ENCODE results near the gene IGDCC3. TPM values are rescaled to one million over a fixed set of nuclear protein-coding genes. Genes with fewer than 3 reads are reported as not detected.

IGDCC3 gene
- total and polyA plus RNA-seq, 10 of the 15 experiments (the other 5 are each of a cell fraction or from before 2014, with no cell fraction given), result 0.10 to 0.20 (median 0.15) TPM; not detected in 7

DNA sequence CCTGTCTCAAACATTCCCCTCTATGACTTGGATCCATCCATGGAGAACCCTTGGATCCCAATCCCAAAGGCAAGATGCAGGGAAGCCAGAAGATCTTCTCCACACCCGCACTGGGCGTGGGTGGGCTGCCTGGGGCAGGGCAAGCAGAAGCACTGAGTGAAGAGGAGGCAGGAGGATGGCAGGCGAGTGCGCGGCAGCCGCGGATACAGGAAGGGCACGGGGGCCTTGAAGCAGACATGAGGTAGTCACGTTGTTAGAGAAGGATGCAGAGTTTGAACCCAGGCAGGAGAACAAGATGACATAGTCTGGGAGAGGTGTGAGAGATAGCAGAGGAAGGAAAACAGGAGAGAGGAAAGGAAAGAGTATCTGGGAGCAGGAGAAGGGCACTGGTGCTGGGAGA, 5.1 kb upstream of the IGDCC3 start:
- BruUV-seq (replicated peaks), result no TSS peak
- Histone ChIP-seq H4K20me1 (ENCODE audit: control insufficient read depth, insufficient read depth) (no peaks in the 10 kb centered on the region), H3K36me3 (ENCODE audit: control insufficient read depth in 2 of 2, insufficient read depth in 2 of 2, low read length in 1 of 2) (no peaks in the 10 kb centered on the region), H3K4me2 (ENCODE audit: control insufficient read depth, insufficient read depth) (no peak overlapping the region), H3K4me1 (ENCODE audit: control insufficient read depth, insufficient read depth, low read length) (peaks cover 7% of the 10 kb centered on the region), H3K27ac (ENCODE audit: control insufficient read depth, insufficient read depth) (no peak overlapping the region), H3K79me2 (ENCODE audit: control insufficient read depth, insufficient read depth, low read length) (no peaks in the 10 kb centered on the region), H2AFZ (ENCODE audit: control insufficient read depth, low read depth, low read length) (no peak overlapping the region), H3K9ac (ENCODE audit: control insufficient read depth, insufficient read depth, low read length) (no peak overlapping the region), H3K4me3 (no peak overlapping the region), H3K27me3 (replicated peaks in 1 of 2; ENCODE audit: control insufficient read depth in 2 of 2, insufficient read depth in 2 of 2, low read length in 1 of 2) (peaks cover 0 to 13% of the 10 kb centered on the region in 2 experiments), H3K9me3 (replicated peaks; ENCODE audit: control insufficient read depth, insufficient read depth, low read length) (no peaks in the 10 kb centered on the region)
- ChIA-PET RAD21 (ENCODE audit: unreplicated experiment) (interaction anchor here (0.9 to 4.3 kb wide), 2 partner anchors 63 to 118 kb away, joined by 3 to 35 read pairs; no protein-coding TSS in a partner anchor), POLR2A (interaction anchor here (0.7 kb wide), 1 partner anchor 256 kb away, joined by 3 read pairs; no protein-coding TSS in a partner anchor), CTCF (interaction anchor here (0.6 to 2.4 kb wide), 6 partner anchors 9 to 98 kb away, joined by 3 to 22 read pairs (median 4); no protein-coding TSS in a partner anchor), SMC1A (ENCODE audit: uncharacterized antibody, unreplicated experiment) (interaction anchor here (1.1 kb wide), 3 partner anchors 16 to 66 kb away, joined by 3 to 7 read pairs (median 3); no protein-coding TSS in a partner anchor)
- WGBS (ENCODE audit: insufficient coverage, insufficient replicate concordance, low lambda C conversion rate, missing lambda C conversion rate), result 44% methylated on average over 9 of the region's 9 CpGs
- DNase-seq (ENCODE audit: low read depth, low spot score) (no peak), ATAC-seq (no peak), FAIRE-seq (no peak)
- in situ Hi-C loops (cut with MboI) (loop anchor here (5.0 kb wide), 1 partner anchor 66 kb away; no protein-coding TSS in a partner anchor), intact Hi-C loops (cut with micrococcal nuclease; ENCODE audit: unreplicated experiment) (no loop called here)
- TF ChIP-seq CBFB (IDR thresholded peaks at IDR 0.05; ENCODE audit: low read depth), result no peak
- no peak for TF ChIP-seq POLR2AphosphoS5 (IDR thresholded peaks at IDR 0.05; ENCODE audit: low read length)
- no peak for TF ChIP-seq TAF1 (IDR thresholded peaks at IDR 0.05; ENCODE audit: borderline replicate concordance, low read depth, low read length)
- TF ChIP-seq, protein P1, sequence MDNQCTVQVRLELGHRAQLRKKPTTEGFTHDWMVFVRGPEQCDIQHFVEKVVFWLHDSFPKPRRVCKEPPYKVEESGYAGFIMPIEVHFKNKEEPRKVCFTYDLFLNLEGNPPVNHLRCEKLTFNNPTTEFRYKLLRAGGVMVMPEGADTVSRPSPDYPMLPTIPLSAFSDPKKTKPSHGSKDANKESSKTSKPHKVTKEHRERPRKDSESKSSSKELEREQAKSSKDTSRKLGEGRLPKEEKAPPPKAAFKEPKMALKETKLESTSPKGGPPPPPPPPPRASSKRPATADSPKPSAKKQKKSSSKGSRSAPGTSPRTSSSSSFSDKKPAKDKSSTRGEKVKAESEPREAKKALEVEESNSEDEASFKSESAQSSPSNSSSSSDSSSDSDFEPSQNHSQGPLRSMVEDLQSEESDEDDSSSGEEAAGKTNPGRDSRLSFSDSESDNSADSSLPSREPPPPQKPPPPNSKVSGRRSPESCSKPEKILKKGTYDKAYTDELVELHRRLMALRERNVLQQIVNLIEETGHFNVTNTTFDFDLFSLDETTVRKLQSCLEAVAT (IDR thresholded peaks at IDR 0.05), result no peak
- TF ChIP-seq HDGF (IDR thresholded peaks at IDR 0.05), result no peak
- TF ChIP-seq, protein P2, sequence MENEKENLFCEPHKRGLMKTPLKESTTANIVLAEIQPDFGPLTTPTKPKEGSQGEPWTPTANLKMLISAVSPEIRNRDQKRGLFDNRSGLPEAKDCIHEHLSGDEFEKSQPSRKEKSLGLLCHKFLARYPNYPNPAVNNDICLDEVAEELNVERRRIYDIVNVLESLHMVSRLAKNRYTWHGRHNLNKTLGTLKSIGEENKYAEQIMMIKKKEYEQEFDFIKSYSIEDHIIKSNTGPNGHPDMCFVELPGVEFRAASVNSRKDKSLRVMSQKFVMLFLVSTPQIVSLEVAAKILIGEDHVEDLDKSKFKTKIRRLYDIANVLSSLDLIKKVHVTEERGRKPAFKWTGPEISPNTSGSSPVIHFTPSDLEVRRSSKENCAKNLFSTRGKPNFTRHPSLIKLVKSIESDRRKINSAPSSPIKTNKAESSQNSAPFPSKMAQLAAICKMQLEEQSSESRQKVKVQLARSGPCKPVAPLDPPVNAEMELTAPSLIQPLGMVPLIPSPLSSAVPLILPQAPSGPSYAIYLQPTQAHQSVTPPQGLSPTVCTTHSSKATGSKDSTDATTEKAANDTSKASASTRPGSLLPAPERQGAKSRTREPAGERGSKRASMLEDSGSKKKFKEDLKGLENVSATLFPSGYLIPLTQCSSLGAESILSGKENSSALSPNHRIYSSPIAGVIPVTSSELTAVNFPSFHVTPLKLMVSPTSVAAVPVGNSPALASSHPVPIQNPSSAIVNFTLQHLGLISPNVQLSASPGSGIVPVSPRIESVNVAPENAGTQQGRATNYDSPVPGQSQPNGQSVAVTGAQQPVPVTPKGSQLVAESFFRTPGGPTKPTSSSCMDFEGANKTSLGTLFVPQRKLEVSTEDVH (IDR thresholded peaks at IDR 0.05; ENCODE audit: low read depth, partially characterized antibody), result no peak
- TF ChIP-seq ZNF207 (IDR thresholded peaks at IDR 0.05; ENCODE audit: borderline replicate concordance), result no peak
- TF ChIP-seq SUPT20H (IDR thresholded peaks at IDR 0.05; ENCODE audit: borderline replicate concordance, control insufficient read depth, low read depth, low read length), result no peak
- TF ChIP-seq JUND (IDR thresholded peaks at IDR 0.05; ENCODE audit: low read depth, low read length), result no peak
- TF ChIP-seq, protein P3, sequence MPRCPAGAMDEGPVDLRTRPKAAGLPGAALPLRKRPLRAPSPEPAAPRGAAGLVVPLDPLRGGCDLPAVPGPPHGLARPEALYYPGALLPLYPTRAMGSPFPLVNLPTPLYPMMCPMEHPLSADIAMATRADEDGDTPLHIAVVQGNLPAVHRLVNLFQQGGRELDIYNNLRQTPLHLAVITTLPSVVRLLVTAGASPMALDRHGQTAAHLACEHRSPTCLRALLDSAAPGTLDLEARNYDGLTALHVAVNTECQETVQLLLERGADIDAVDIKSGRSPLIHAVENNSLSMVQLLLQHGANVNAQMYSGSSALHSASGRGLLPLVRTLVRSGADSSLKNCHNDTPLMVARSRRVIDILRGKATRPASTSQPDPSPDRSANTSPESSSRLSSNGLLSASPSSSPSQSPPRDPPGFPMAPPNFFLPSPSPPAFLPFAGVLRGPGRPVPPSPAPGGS (IDR thresholded peaks at IDR 0.05; ENCODE audit: borderline replicate concordance, insufficient read depth, low read depth, low read length, poor library complexity, severe bottlenecking), result no peak
- TF ChIP-seq, protein P4, sequence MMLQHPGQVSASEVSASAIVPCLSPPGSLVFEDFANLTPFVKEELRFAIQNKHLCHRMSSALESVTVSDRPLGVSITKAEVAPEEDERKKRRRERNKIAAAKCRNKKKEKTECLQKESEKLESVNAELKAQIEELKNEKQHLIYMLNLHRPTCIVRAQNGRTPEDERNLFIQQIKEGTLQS (IDR thresholded peaks at IDR 0.05; ENCODE audit: borderline replicate concordance, extremely low read depth, low read depth, low read length), result no peak
- TF ChIP-seq ZNF622 (IDR thresholded peaks at IDR 0.05), result no peak
- no peak for TF ChIP-seq RELA (IDR thresholded peaks at IDR 0.05; ENCODE audit: borderline replicate concordance, partially characterized antibody)
- TF ChIP-seq PAX5 (IDR thresholded peaks at IDR 0.05; ENCODE audit: borderline replicate concordance, low read depth, low read length), result no peak
- no peak for TF ChIP-seq RBBP5 (conservative IDR thresholded peaks at IDR 0.05)
